RWPE2 (cell line): Measurements from ENCODE around the gene CLMN.
"Not testable (repeated sequence)": the region's sequence is repeated elsewhere in the genome, so short reads cannot be mapped to it uniquely, and the experiment has no call there.

ENCODE experiments used
- ATAC-seq: fragments of 200-7000 bp; cut with Tn5 transposase; 3 replicates; pipeline ENCODE4 v1.9.1; 2021; ENCODE audit warnings: low read depth
- DNase-seq: peaks from one replicate; pipeline ENCODE4 v3.0.0-alpha.2; 2020; ENCODE audit warnings: low spot score
- H3K27ac ChIP-seq: fragments of 450-650 bp; 2 replicates; pipeline ENCODE4 v1.5.1; 2017; ENCODE audit warnings: mild to moderate bottlenecking; ENCODE audit not compliant: poor library complexity, severe bottlenecking
- H3K27me3 ChIP-seq: fragments of 250-450 bp; sonication (Bioruptor Pico); 2 replicates; pipeline ENCODE4 v1.5.1; 2021; ENCODE audit warnings: mild to moderate bottlenecking, moderate library complexity; ENCODE audit not compliant: insufficient read depth, poor library complexity, severe bottlenecking
- H3K36me3 ChIP-seq: fragments of 250-450 bp; sonication (Bioruptor Pico); 2 replicates; pipeline ENCODE4 v1.5.1; 2020; ENCODE audit warnings: low read depth, mild to moderate bottlenecking, moderate library complexity
- H3K4me1 ChIP-seq: fragments of 250-450 bp; sonication (Bioruptor Pico); 2 replicates; pipeline ENCODE4 v1.5.1; 2021; ENCODE audit warnings: mild to moderate bottlenecking, moderate library complexity; ENCODE audit not compliant: insufficient read depth, poor library complexity, severe bottlenecking
- H3K4me3 ChIP-seq: fragments of 250-450 bp; sonication (Bioruptor Pico); 2 replicates; pipeline ENCODE4 v1.5.1; 2021; ENCODE audit warnings: mild to moderate bottlenecking, moderate library complexity; ENCODE audit not compliant: severe bottlenecking
- H3K9me3 ChIP-seq: fragments of 250-450 bp; sonication (Bioruptor Pico); 2 replicates; pipeline ENCODE4 v1.5.1; 2021; ENCODE audit warnings: mild to moderate bottlenecking, moderate library complexity; ENCODE audit not compliant: severe bottlenecking
- CTCF ChIP-seq: fragments of 450-650 bp; IDR thresholded peaks from one replicate; pipeline ENCODE4 v1.5.1; 2017; ENCODE audit warnings: mild to moderate bottlenecking, moderate library complexity; ENCODE audit not compliant: poor library complexity, severe bottlenecking

CLMN gene

GRCh38 chr14:95287176-95287754 is 32.4 kb downstream of the CLMN start:
- Histone ChIP-seq H3K4me3 (no peak overlapping the region), H3K27me3 (no peaks in the 10 kb centered on the region), H3K36me3 (no peaks in the 10 kb centered on the region; the same call in 1 of the 2 replicates), H3K9me3 (no peaks in the 10 kb centered on the region), H3K4me1 (peaks cover 15% of the 10 kb centered on the region), H3K27ac (no peak overlapping the region)
- no peak for TF ChIP-seq CTCF
- DNase-seq (no peak), ATAC-seq (peak; percentile 45; the same call in 2 of the 3 replicates)

- DNase-seq = no peak
- Histone ChIP-seq H3K4me1 (peaks cover 11% of the 10 kb centered on the region), H3K9me3 (no peaks in the 10 kb centered on the region), H3K4me3 (no peak overlapping the region), H3K36me3 (no peaks in the 10 kb centered on the region; the same call in 1 of the 2 replicates), H3K27ac (no peak overlapping the region), H3K27me3 (no peaks in the 10 kb centered on the region)
- no peak for ATAC-seq
- no peak for TF ChIP-seq CTCF
Observed at GRCh38 chr14:95286645-95287044, 33.1 kb downstream of the CLMN start.

- DNase-seq = no peak
- ATAC-seq = no peak
- Histone ChIP-seq H3K27ac (no peak overlapping the region), H3K4me1 (peaks cover 5% of the 10 kb centered on the region), H3K9me3 (no peaks in the 10 kb centered on the region), H3K36me3 (no peaks in the 10 kb centered on the region; the same call in 1 of the 2 replicates), H3K4me3 (no peak overlapping the region), H3K27me3 (no peaks in the 10 kb centered on the region)
- no peak for TF ChIP-seq CTCF
Observed at GRCh38 chr14:95285566-95285965, 34.1 kb downstream of the CLMN start.

GRCh38 chr14:95283802-95284201 is 35.9 kb downstream of the CLMN start:
- not testable (repeated sequence) for H3K27me3 ChIP-seq, H3K4me3 ChIP-seq, H3K27ac ChIP-seq, H3K36me3 ChIP-seq, ATAC-seq, H3K9me3 ChIP-seq, H3K4me1 ChIP-seq, DNase-seq

- H3K4me3 ChIP-seq, H3K4me1 ChIP-seq, H3K36me3 ChIP-seq, ATAC-seq, DNase-seq, H3K27ac ChIP-seq, H3K27me3 ChIP-seq, H3K9me3 ChIP-seq: not testable (repeated sequence)
Observed at GRCh38 chr14:95282986-95283380, 36.7 kb downstream of the CLMN start.

GRCh38 chr14:95282354-95282985 is 37.2 kb downstream of the CLMN start:
- no peak overlapping the region for H3K27ac ChIP-seq
- TF ChIP-seq CTCF = no peak

More at GRCh38 chr14:95282354-95282985, 37.2 kb downstream of the CLMN start:
- Histone ChIP-seq H3K9me3 (no peaks in the 10 kb centered on the region), H3K36me3 (no peaks in the 10 kb centered on the region), H3K4me3 (no peak overlapping the region), H3K4me1 (peaks cover 5% of the 10 kb centered on the region), H3K27me3 (no peaks in the 10 kb centered on the region)
- DNase-seq = no peak
- no peak for ATAC-seq
